Smooth muscle cell of bladder (primary cell): ENCODE measurements around the gene TOMM40. TPM values are rescaled to one million over a fixed set of nuclear protein-coding genes. Genes with fewer than 3 reads are reported as not detected.

ENCODE experiments used
- total RNA-seq: library from RNA; depleted of rRNA; stranded (reverse); fragments of >200 nt; gene quantifications from 2 replicates; pipeline ENCODE4 v1.2.3, GENCODE V29; 2014

Gene TOMM40
- 31.4 and 35.1 TPM in 2 replicates for total RNA-seq

GRCh38 chr19:44891016-44891882 lies at the start of gene TOMM40:
Gene TOMM40 (plus strand): TSS chr19:44891254. CDS start chr19:44891416, 162 bp downstream.

GRCh38 chr19:44845612-44846454 lies 45.2 kb upstream of the TOMM40 start, which contains the start of gene NECTIN2:
Gene NECTIN2 (plus strand): TSS chr19:44846297. CDS start chr19:44846526, 229 bp downstream.

DNA sequence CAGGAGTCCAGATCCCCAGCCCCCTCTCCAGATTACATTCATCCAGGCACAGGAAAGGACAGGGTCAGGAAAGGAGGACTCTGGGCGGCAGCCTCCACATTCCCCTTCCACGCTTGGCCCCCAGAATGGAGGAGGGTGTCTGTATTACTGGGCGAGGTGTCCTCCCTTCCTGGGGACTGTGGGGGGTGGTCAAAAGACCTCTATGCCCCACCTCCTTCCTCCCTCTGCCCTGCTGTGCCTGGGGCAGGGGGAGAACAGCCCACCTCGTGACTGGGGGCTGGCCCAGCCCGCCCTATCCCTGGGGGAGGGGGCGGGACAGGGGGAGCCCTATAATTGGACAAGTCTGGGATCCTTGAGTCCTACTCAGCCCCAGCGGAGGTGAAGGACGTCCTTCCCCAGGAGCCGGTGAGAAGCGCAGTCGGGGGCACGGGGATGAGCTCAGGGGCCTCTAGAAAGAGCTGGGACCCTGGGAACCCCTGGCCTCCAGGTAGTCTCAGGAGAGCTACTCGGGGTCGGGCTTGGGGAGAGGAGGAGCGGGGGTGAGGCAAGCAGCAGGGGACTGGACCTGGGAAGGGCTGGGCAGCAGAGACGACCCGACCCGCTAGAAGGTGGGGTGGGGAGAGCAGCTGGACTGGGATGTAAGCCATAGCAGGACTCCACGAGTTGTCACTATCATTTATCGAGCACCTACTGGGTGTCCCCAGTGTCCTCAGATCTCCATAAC lies 14.5 kb downstream of the TOMM40 start, which contains the start of gene APOE:
APOE (plus strand) TSS at position 360 of the 724 bp plus-strand sequence. CDS start 829 bp downstream, outside the sequence.

GRCh38 chr19:44914433-44915206 lies 23.6 kb downstream of the TOMM40 start, which contains the start of gene APOC1:
Gene APOC1 (plus strand): TSS chr19:44914608. CDS start chr19:44914892, 284 bp downstream.

DNA sequence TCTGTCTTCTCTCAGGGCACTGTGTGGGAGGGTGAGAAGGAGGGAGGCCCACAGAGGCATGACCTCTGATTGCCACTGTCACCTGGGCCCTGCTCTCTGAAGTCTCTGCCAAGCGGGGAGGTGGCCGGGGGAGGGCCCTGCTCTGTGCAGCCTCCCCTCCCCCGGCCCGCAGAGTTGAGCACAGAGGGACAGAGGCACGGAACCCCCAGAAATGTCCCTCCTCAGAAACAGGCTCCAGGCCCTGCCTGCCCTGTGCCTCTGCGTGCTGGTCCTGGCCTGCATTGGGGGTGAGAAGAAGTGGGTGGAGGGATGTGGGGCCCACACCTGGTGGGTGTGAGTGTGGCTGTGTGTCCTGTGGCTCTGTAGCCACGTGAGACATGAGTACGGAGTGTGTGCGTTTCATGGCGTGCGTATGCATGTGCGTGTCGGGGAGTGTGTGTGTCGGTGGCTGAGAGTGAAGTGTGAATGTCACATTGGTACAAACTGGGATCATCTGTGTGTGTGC lies 51.1 kb downstream of the TOMM40 start, which contains the start of gene APOC4:
APOC4 (plus strand) TSS at position 171 of the 505 bp plus-strand sequence; CDS start at position 212, 41 bp downstream.

Other genes with a start within 250 kb of the TOMM40 start
- gene PVR, start 247.3 kb upstream of the TOMM40 start, total RNA-seq = 40.5 and 52.5 TPM in 2 replicates
- 2.0 and 2.4 TPM in 2 replicates for gene CEACAM19, start 219.8 kb upstream of the TOMM40 start, total RNA-seq
- gene CEACAM16, start 192.1 kb upstream of the TOMM40 start, total RNA-seq = not detected in 2 replicates
- gene BCL3, start 142.5 kb upstream of the TOMM40 start, total RNA-seq = 6.3 and 8.0 TPM in 2 replicates
- 0.14 TPM in 1 of 2 replicates, not detected in the other for gene CBLC, start 113.4 kb upstream of the TOMM40 start, total RNA-seq
- 5.0 and 6.1 TPM in 2 replicates for gene BCAM, start 82.2 kb upstream of the TOMM40 start, total RNA-seq
- gene NECTIN2, start 45.0 kb upstream of the TOMM40 start, total RNA-seq = 57.8 and 61.3 TPM in 2 replicates
- gene APOE, start 14.5 kb downstream of the TOMM40 start, total RNA-seq = 7.7 and 18.3 TPM in 2 replicates
- gene APOC1, start 23.4 kb downstream of the TOMM40 start, total RNA-seq = 1.8 and 3.6 TPM in 2 replicates
- gene APOC4, start 51.0 kb downstream of the TOMM40 start, total RNA-seq = not detected in 2 replicates
- gene APOC2, start 54.8 kb downstream of the TOMM40 start, total RNA-seq = not detected in 2 replicates
- gene CLPTM1, start 64.1 kb downstream of the TOMM40 start, total RNA-seq = 29.7 and 36.5 TPM in 2 replicates
- gene RELB, start 110.2 kb downstream of the TOMM40 start, total RNA-seq = 5.5 and 7.3 TPM in 2 replicates
- 7.8 and 12.6 TPM in 2 replicates for gene CLASRP, start 147.8 kb downstream of the TOMM40 start, total RNA-seq
- gene ZNF296, start 185.2 kb downstream of the TOMM40 start, total RNA-seq = not detected in 2 replicates
- 12.1 and 15.6 TPM in 2 replicates for gene GEMIN7, start 188.0 kb downstream of the TOMM40 start, total RNA-seq
- 20.6 and 29.2 TPM in 2 replicates for gene PPP1R37, start 201.9 kb downstream of the TOMM40 start, total RNA-seq